H9 (cell line): ENCODE results near the gene SPOCD1. TPM values are rescaled to one million over a fixed set of nuclear protein-coding genes. Genes with fewer than 3 reads are reported as not detected.
"Not testable (repeated sequence)": the region's sequence is repeated elsewhere in the genome, so short reads cannot be mapped to it uniquely, and the experiment has no call there.

Experiments
- DNase-seq: peaks from one replicate; pipeline ENCODE4 v3.0.0-alpha.2; 2017
- H2AFZ ChIP-seq: one replicate; pipeline ENCODE4 v1.6.1; 2013; ENCODE audit warnings: mild to moderate bottlenecking, low read length, control low read depth, moderate library complexity
- H2AK5ac ChIP-seq: 2 replicates; pipeline ENCODE4 v1.6.1; 2013; ENCODE audit warnings: low read length, control low read depth, mixed read lengths; ENCODE audit not compliant: insufficient read length
- H2BK120ac ChIP-seq: one replicate; pipeline ENCODE4 v1.6.1; 2013; ENCODE audit warnings: low read depth, mild to moderate bottlenecking, low read length, control low read depth, inconsistent platforms; ENCODE audit not compliant: poor library complexity, severe bottlenecking
- H2BK12ac ChIP-seq: 2 replicates; pipeline ENCODE4 v1.6.1; 2013; ENCODE audit warnings: low read length, control low read depth, mixed read lengths, low read depth; ENCODE audit not compliant: insufficient read length
- H2BK15ac ChIP-seq: 2 replicates; pipeline ENCODE4 v1.6.1; 2013; ENCODE audit warnings: low read depth, low read length, control low read depth
- H2BK20ac ChIP-seq: one replicate; pipeline ENCODE4 v1.6.1; 2013; ENCODE audit warnings: low read depth, mild to moderate bottlenecking, low read length, control low read depth, inconsistent platforms; ENCODE audit not compliant: poor library complexity, severe bottlenecking
- H2BK5ac ChIP-seq: 2 replicates; pipeline ENCODE4 v1.6.1; 2013; ENCODE audit warnings: low read length, control low read depth, mixed read lengths; ENCODE audit not compliant: insufficient read length
- H3K14ac ChIP-seq: 2 replicates; pipeline ENCODE4 v1.6.1; 2013; ENCODE audit warnings: low read length, control low read depth; ENCODE audit not compliant: insufficient read depth
- H3K18ac ChIP-seq: 2 replicates; pipeline ENCODE4 v1.6.1; 2013; ENCODE audit warnings: low read depth, mild to moderate bottlenecking, mixed read lengths, low read length, control low read depth; ENCODE audit not compliant: insufficient read length
- H3K23ac ChIP-seq: 2 replicates; pipeline ENCODE4 v1.6.1; 2013; ENCODE audit warnings: low read length, control low read depth, mixed read lengths, low read depth; ENCODE audit not compliant: insufficient read length
- H3K23me2 ChIP-seq: 2 replicates; pipeline ENCODE4 v1.6.1; 2013; ENCODE audit warnings: low read depth, mild to moderate bottlenecking, mixed read lengths, low read length, control low read depth; ENCODE audit not compliant: insufficient read length, poor library complexity, severe bottlenecking
- H3K27ac ChIP-seq: 2 replicates; pipeline ENCODE4 v1.5.1; 2013; ENCODE audit warnings: low read length, control low read depth, mixed read lengths, low read depth; ENCODE audit not compliant: insufficient read length
- H3K27me3 ChIP-seq: 2 replicates; pipeline ENCODE4 v1.6.1; 2013; ENCODE audit warnings: low read length, control low read depth, inconsistent platforms; ENCODE audit not compliant: insufficient read depth
- H3K4ac ChIP-seq: 2 replicates; pipeline ENCODE4 v1.6.1; 2013; ENCODE audit warnings: low read depth, mild to moderate bottlenecking, control low read depth, inconsistent platforms, low read length, moderate library complexity
- H3K4me1 ChIP-seq: 2 replicates; pipeline ENCODE4 v1.6.1; 2013; ENCODE audit warnings: low read length, control low read depth, inconsistent platforms; ENCODE audit not compliant: insufficient read depth
- H3K4me2 ChIP-seq: 2 replicates; pipeline ENCODE4 v1.6.1; 2013; ENCODE audit warnings: low read length, control low read depth, mixed read lengths; ENCODE audit not compliant: insufficient read length, insufficient read depth
- H3K56ac ChIP-seq: 2 replicates; pipeline ENCODE4 v1.6.1; 2013; ENCODE audit warnings: low read depth, mild to moderate bottlenecking, mixed read lengths, low read length, control low read depth; ENCODE audit not compliant: insufficient read length
- H3K79me1 ChIP-seq: 2 replicates; pipeline ENCODE4 v1.6.1; 2013; ENCODE audit warnings: low read depth, mild to moderate bottlenecking, moderate library complexity, low read length, control low read depth, inconsistent platforms; ENCODE audit not compliant: insufficient read depth, poor library complexity, severe bottlenecking
- H3K79me2 ChIP-seq: 2 replicates; pipeline ENCODE4 v1.6.1; 2013; ENCODE audit warnings: low read length, control low read depth, inconsistent platforms; ENCODE audit not compliant: insufficient read depth
- H3K9ac ChIP-seq: 2 replicates; pipeline ENCODE4 v1.6.1; 2013; ENCODE audit warnings: low read length, control low read depth, mixed read lengths; ENCODE audit not compliant: insufficient read length; ENCODE audit errors: extremely low read depth
- H3K9me3 ChIP-seq: one replicate; pipeline ENCODE4 v1.6.1; 2013; ENCODE audit warnings: low read depth, low read length, inconsistent platforms; ENCODE audit not compliant: control insufficient read depth
- H3T11ph ChIP-seq: one replicate; pipeline ENCODE4 v1.6.1; 2013; ENCODE audit warnings: mild to moderate bottlenecking, low read length, control low read depth, inconsistent platforms
- H4K20me1 ChIP-seq: one replicate; pipeline ENCODE4 v1.6.1; 2013; ENCODE audit not compliant: control insufficient read depth, insufficient read length, insufficient read depth
- H4K5ac ChIP-seq: 2 replicates; pipeline ENCODE4 v1.6.1; 2013; ENCODE audit warnings: low read depth, mild to moderate bottlenecking, mixed read lengths, low read length, control low read depth; ENCODE audit not compliant: insufficient read length
- H4K8ac ChIP-seq: replicated peaks from 2 replicates; pipeline ENCODE4 v1.6.1; 2013; ENCODE audit warnings: low read length, control low read depth, mixed read lengths, low read depth; ENCODE audit not compliant: insufficient read length
- H4K91ac ChIP-seq: 2 replicates; pipeline ENCODE4 v1.6.1; 2013; ENCODE audit warnings: low read depth, mild to moderate bottlenecking, moderate library complexity, mixed read lengths, low read length, control low read depth; ENCODE audit not compliant: insufficient read length
- H3K27ac Mint-ChIP-seq, 3 experiments: 2 replicates in 2 of 3; 3 replicates in 1 of 3; pipeline ENCODE4 v1.8.0; 2020 to 2021; ENCODE audit warnings: mixed read lengths in 3 of 3, mild to moderate bottlenecking in 1 of 3, moderate library complexity in 1 of 3
- H3K27me3 Mint-ChIP-seq: 2 replicates; pipeline ENCODE4 v1.8.0; 2021; ENCODE audit warnings: low read depth, mild to moderate bottlenecking, moderate library complexity, mixed read lengths
- H3K36me3 Mint-ChIP-seq, 3 experiments: 2 replicates in 2 of 3; 3 replicates in 1 of 3; pipeline ENCODE4 v1.8.0; 2020 to 2021; ENCODE audit warnings: low read depth in 3 of 3, mixed read lengths in 3 of 3; ENCODE audit not compliant: insufficient read depth in 1 of 3
- H3K4me1 Mint-ChIP-seq, 2 experiments: 2 replicates each; pipeline ENCODE4 v1.8.0; 2020; ENCODE audit warnings: mixed read lengths in 2 of 2
- H3K4me3 Mint-ChIP-seq, 2 experiments: 2 replicates in 1 of 2; 3 replicates in 1 of 2; pipeline ENCODE4 v1.8.0; 2020 to 2021; ENCODE audit warnings: mild to moderate bottlenecking in 2 of 2, mixed read lengths in 2 of 2, moderate library complexity in 1 of 2
- H3K9me3 Mint-ChIP-seq, 2 experiments: 2 replicates in 1 of 2; 3 replicates in 1 of 2; pipeline ENCODE4 v1.8.0; 2020; ENCODE audit warnings: mild to moderate bottlenecking in 2 of 2, mixed read lengths in 2 of 2, moderate library complexity in 1 of 2
- CTCF ChIP-seq: fragments of 200-600 bp; sonication (generic); conservative IDR thresholded peaks from 3 replicates; pipeline ENCODE4 v1.8.0; 2021; ENCODE audit warnings: antibody characterized with exemption, mild to moderate bottlenecking
- WGBS: extraction: QIAGEN DNeasy Blood & Tissue Kit; methylation state at CpG from one replicate; pipeline ENCODE4 v1.1.7; 2013; ENCODE audit warnings: missing lambda C conversion rate, low lambda C conversion rate, mixed read lengths; ENCODE audit not compliant: insufficient read length; ENCODE audit errors: extremely low coverage; 5-methylcytosine and 5-hydroxymethylcytosine counted together
- total RNA-seq: library from RNA; stranded (reverse); gene quantifications from 2 replicates; pipeline ENCODE4 v1.2.1, GENCODE V29; 2021

The SPOCD1 gene
- total RNA-seq, 1 experiment from 2014 or later, result 1.5 TPM

DNA sequence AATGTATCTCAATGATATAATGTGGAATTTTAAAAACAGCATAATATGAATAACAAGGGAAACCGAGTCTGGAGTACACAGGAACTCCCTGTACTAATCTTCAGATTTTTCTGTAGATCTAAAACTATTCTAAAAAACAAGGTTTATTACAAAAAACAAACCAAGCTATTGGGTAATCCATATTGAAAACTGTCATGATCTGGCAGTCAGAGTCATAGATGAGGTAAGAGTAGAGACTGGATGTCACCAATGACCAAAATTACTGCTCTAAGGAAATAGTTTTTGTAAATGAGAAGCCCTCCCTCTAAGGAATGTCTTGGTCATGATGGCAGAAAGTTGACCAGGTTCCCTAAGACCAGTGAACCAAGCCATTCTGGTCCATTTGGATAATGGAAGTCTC, 2.4 kb upstream of the SPOCD1 start:
- H2BK15ac ChIP-seq, result no peak overlapping the region
- H3K4ac ChIP-seq, result no peak overlapping the region
- Mint-ChIP-seq H3K9me3 (peaks cover 0 to 6% of the 10 kb centered on the region in 2 experiments; a peak in 2 of 5 replicates), H3K36me3 (no peaks in the 10 kb centered on the region), H3K27ac (no peak overlapping the region), H3K4me1 (peaks cover 3 to 4% of the 10 kb centered on the region in 2 experiments), H3K27me3 (no peaks in the 10 kb centered on the region), H3K4me3 (no peak overlapping the region)
- H3K9ac ChIP-seq, result no peak overlapping the region
- no peaks in the 10 kb centered on the region for H3K79me2 ChIP-seq
- H2BK120ac ChIP-seq, result no peak overlapping the region
- no peak overlapping the region for H4K5ac ChIP-seq
- H2BK12ac ChIP-seq, result no peak overlapping the region
- no peaks in the 10 kb centered on the region for H4K20me1 ChIP-seq
- no peak for TF ChIP-seq CTCF
- no peaks in the 10 kb centered on the region for H3K79me1 ChIP-seq
- no CpG with 5 or more reads among the region's 1 CpG for WGBS
- no peak overlapping the region for H2BK5ac ChIP-seq
- H4K91ac ChIP-seq, result no peak overlapping the region
- no peak overlapping the region for H3T11ph ChIP-seq
- no peak overlapping the region for H3K18ac ChIP-seq
- H4K8ac ChIP-seq, result no peak overlapping the region
- no peaks in the 10 kb centered on the region for H3K4me1 ChIP-seq
- no peaks in the 10 kb centered on the region for H3K9me3 ChIP-seq
- H3K23me2 ChIP-seq, result no peaks in the 10 kb centered on the region
- no peaks in the 10 kb centered on the region for H3K27me3 ChIP-seq
- no peak overlapping the region for H2AFZ ChIP-seq
- H3K27ac ChIP-seq, result no peak overlapping the region
- no peak overlapping the region for H2AK5ac ChIP-seq
- no peak overlapping the region for H3K56ac ChIP-seq
- DNase-seq, result no peak
- no peak overlapping the region for H2BK20ac ChIP-seq
- no peak overlapping the region for H3K4me2 ChIP-seq
- no peak overlapping the region for H3K23ac ChIP-seq
- H3K14ac ChIP-seq, result no peak overlapping the region

- not testable (repeated sequence) for H4K5ac ChIP-seq, H3T11ph ChIP-seq, H3K23ac ChIP-seq, H3K27me3 ChIP-seq, H4K8ac ChIP-seq, H3K79me1 ChIP-seq, H3K9me3 ChIP-seq, H2AK5ac ChIP-seq, H3K14ac ChIP-seq, H3K4me1 ChIP-seq, H3K9ac ChIP-seq, H2BK15ac ChIP-seq, H3K18ac ChIP-seq, H3K4me1 Mint-ChIP-seq, H3K27me3 Mint-ChIP-seq, H4K20me1 ChIP-seq, H3K36me3 Mint-ChIP-seq, H2AFZ ChIP-seq, H2BK5ac ChIP-seq, H3K27ac ChIP-seq, H3K27ac Mint-ChIP-seq, H3K4me2 ChIP-seq, DNase-seq, H3K4ac ChIP-seq, H2BK12ac ChIP-seq, H2BK120ac ChIP-seq, H3K79me2 ChIP-seq, H3K4me3 Mint-ChIP-seq, H3K56ac ChIP-seq, H3K23me2 ChIP-seq, H4K91ac ChIP-seq, H3K9me3 Mint-ChIP-seq, H2BK20ac ChIP-seq
- no CpG with 5 or more reads among the region's 8 CpGs for WGBS
These were observed 1.1 kb upstream of the SPOCD1 start for GRCh38 chr1:31816947-31817346.
